ENCODE results near the gene SDK1.

SDK1 gene

GRCh38 chr7:3527496-3528124 lies 226.6 kb downstream of the SDK1 start:
- DNase-seq (ENCODE audit: low spot score), result no peak

GRCh38 chr7:3533040-3533439 lies 232.0 kb downstream of the SDK1 start:
- DNase-seq (ENCODE audit: low spot score), result no peak

- DNase-seq (ENCODE audit: low spot score), result no peak
Observed at GRCh38 chr7:3537210-3537875, 236.3 kb downstream of the SDK1 start.

- no peak for DNase-seq (ENCODE audit: low spot score)
Observed at GRCh38 chr7:3538041-3538440, 237.0 kb downstream of the SDK1 start.

GRCh38 chr7:3540456-3541220 lies 239.6 kb downstream of the SDK1 start:
- DNase-seq (ENCODE audit: low spot score), result no peak

- DNase-seq (ENCODE audit: low spot score), result no peak
Observed at GRCh38 chr7:3544202-3544601, 243.2 kb downstream of the SDK1 start.

GRCh38 chr7:3548815-3549214 lies 247.8 kb downstream of the SDK1 start:
- DNase-seq (ENCODE audit: low spot score), result no peak

GRCh38 chr7:3549601-3550000 lies 248.5 kb downstream of the SDK1 start:
- no peak for DNase-seq (ENCODE audit: low spot score)

GRCh38 chr7:3551536-3551935 lies 250.5 kb downstream of the SDK1 start:
- no peak for DNase-seq (ENCODE audit: low spot score)

- DNase-seq (ENCODE audit: low spot score), result no peak
Observed at GRCh38 chr7:3552499-3552898, 251.4 kb downstream of the SDK1 start.

GRCh38 chr7:3558400-3558799 lies 257.3 kb downstream of the SDK1 start:
- DNase-seq (ENCODE audit: low spot score), result no peak

GRCh38 chr7:3559278-3559677 lies 258.2 kb downstream of the SDK1 start:
- DNase-seq (ENCODE audit: low spot score), result no peak

GRCh38 chr7:3560495-3560894 lies 259.4 kb downstream of the SDK1 start:
- DNase-seq (ENCODE audit: low spot score), result no peak

- DNase-seq (ENCODE audit: low spot score), result no peak
Observed at GRCh38 chr7:3561932-3562331, 260.9 kb downstream of the SDK1 start.

GRCh38 chr7:3564231-3564630 lies 263.2 kb downstream of the SDK1 start:
- DNase-seq (ENCODE audit: low spot score), result no peak

GRCh38 chr7:3568516-3568915 lies 267.5 kb downstream of the SDK1 start:
- DNase-seq (ENCODE audit: low spot score), result no peak

GRCh38 chr7:3569643-3570042 lies 268.6 kb downstream of the SDK1 start:
- DNase-seq (ENCODE audit: low spot score), result no peak

- DNase-seq (ENCODE audit: low spot score), result no peak
Observed at GRCh38 chr7:3573151-3573550, 272.1 kb downstream of the SDK1 start.

- no peak for DNase-seq (ENCODE audit: low spot score)
Observed at GRCh38 chr7:3574386-3574785, 273.3 kb downstream of the SDK1 start.

- DNase-seq (ENCODE audit: low spot score), result no peak
Observed at GRCh38 chr7:3575753-3576531, 274.9 kb downstream of the SDK1 start.

- DNase-seq (ENCODE audit: low spot score), result no peak
Observed at GRCh38 chr7:3578399-3578798, 277.3 kb downstream of the SDK1 start.

- no peak for DNase-seq (ENCODE audit: low spot score)
Observed at GRCh38 chr7:3579638-3580219, 278.7 kb downstream of the SDK1 start.
